ENCODE data around the gene SH3BP5L.
"Not testable (repeated sequence)": the region's sequence is repeated elsewhere in the genome, so short reads cannot be mapped to it uniquely, and the experiment has no call there.

The SH3BP5L gene

GRCh38 chr1:248810000-248810726 is 15.6 kb downstream of the SH3BP5L start:
- DNase-seq (ENCODE audit: low read depth), result no peak

- DNase-seq (ENCODE audit: low read depth), result no peak
Observed at GRCh38 chr1:248808876-248809275, 16.8 kb downstream of the SH3BP5L start.

- peak; percentile 14 for DNase-seq (ENCODE audit: low read depth)
Observed at GRCh38 chr1:248807067-248807737, 18.5 kb downstream of the SH3BP5L start.

- DNase-seq (ENCODE audit: low read depth), result no peak
Observed at GRCh38 chr1:248805876-248806275, 19.8 kb downstream of the SH3BP5L start.

GRCh38 chr1:248804771-248805681 is 20.7 kb downstream of the SH3BP5L start:
- DNase-seq (ENCODE audit: low read depth), result no peak

- not testable (repeated sequence) for DNase-seq (ENCODE audit: low read depth)
Observed at GRCh38 chr1:248803501-248803900, 22.2 kb downstream of the SH3BP5L start.

GRCh38 chr1:248802454-248802853 is 23.3 kb downstream of the SH3BP5L start:
- no peak for DNase-seq (ENCODE audit: low read depth)

- no peak for DNase-seq (ENCODE audit: low read depth)
Observed at GRCh38 chr1:248800459-248800858, 25.3 kb downstream of the SH3BP5L start.

GRCh38 chr1:248798791-248799190 is 26.9 kb downstream of the SH3BP5L start:
- DNase-seq (ENCODE audit: low read depth), result no peak

GRCh38 chr1:248794663-248795062 is 31.1 kb downstream of the SH3BP5L start:
- DNase-seq (ENCODE audit: low read depth), result not testable (repeated sequence)

- no peak for DNase-seq (ENCODE audit: low read depth)
Observed at GRCh38 chr1:248793592-248793991, 32.1 kb downstream of the SH3BP5L start.

- DNase-seq (ENCODE audit: low read depth), result no peak
Observed at GRCh38 chr1:248792342-248792741, 33.4 kb downstream of the SH3BP5L start.

- no peak for DNase-seq (ENCODE audit: low read depth)
Observed at GRCh38 chr1:248791010-248791409, 34.7 kb downstream of the SH3BP5L start.

GRCh38 chr1:248790456-248790855 is 35.3 kb downstream of the SH3BP5L start:
- no peak for DNase-seq (ENCODE audit: low read depth)

- not testable (repeated sequence) for DNase-seq (ENCODE audit: low read depth)
Observed at GRCh38 chr1:248789337-248789736, 36.4 kb downstream of the SH3BP5L start.

- no peak for DNase-seq (ENCODE audit: low read depth)
Observed at GRCh38 chr1:248788327-248788726, 37.4 kb downstream of the SH3BP5L start.

GRCh38 chr1:248787430-248787829 is 38.3 kb downstream of the SH3BP5L start:
- DNase-seq (ENCODE audit: low read depth), result no peak

GRCh38 chr1:248786156-248786555 is 39.6 kb downstream of the SH3BP5L start:
- DNase-seq (ENCODE audit: low read depth), result no peak

GRCh38 chr1:248783367-248783766 is 42.3 kb downstream of the SH3BP5L start:
- no peak for DNase-seq (ENCODE audit: low read depth)

- DNase-seq (ENCODE audit: low read depth), result no peak
Observed at GRCh38 chr1:248782416-248783141, 43.1 kb downstream of the SH3BP5L start.

- no peak for DNase-seq (ENCODE audit: low read depth)
Observed at GRCh38 chr1:248779350-248779749, 46.4 kb downstream of the SH3BP5L start.

GRCh38 chr1:248778906-248779305 is 46.8 kb downstream of the SH3BP5L start:
- no peak for DNase-seq (ENCODE audit: low read depth)

Data from stimulated activated CD8-positive, alpha-beta memory T cell treated with anti-CD3 and anti-CD28 coated beads, Interleukin-15, amount 100 ng/mL, for 1 hour (primary cell).